Activated CD8-positive, alpha-beta memory T cell treated with anti-CD3 and anti-CD28 coated beads, Interleukin-2, amount 50 U/mL, for 24 hours (primary cell): ENCODE measurements around the gene MPND.

Source experiments
- DNase-seq: peaks from one replicate; pipeline ENCODE4 v3.0.0-alpha.2; 2020; ENCODE audit errors: extremely low read depth

Gene MPND

GRCh38 chr19:4366666-4367335, 23.4 kb downstream of the MPND start:
- DNase-seq, result no peak

GRCh38 chr19:4367336-4367723, 24.0 kb downstream of the MPND start:
- DNase-seq, result no peak

GRCh38 chr19:4367781-4368127, 24.4 kb downstream of the MPND start:
- DNase-seq, result no peak

- no peak for DNase-seq
These were observed 24.9 kb downstream of the MPND start for GRCh38 chr19:4368128-4368820.

GRCh38 chr19:4369109-4369887, 25.9 kb downstream of the MPND start:
- DNase-seq, result peak; percentile 29

GRCh38 chr19:4369888-4370260, 26.5 kb downstream of the MPND start:
- DNase-seq, result peak; percentile 36

- no peak for DNase-seq
These were observed 27.2 kb downstream of the MPND start for GRCh38 chr19:4370418-4371041.

- no peak for DNase-seq
These were observed 28.1 kb downstream of the MPND start for GRCh38 chr19:4371247-4372164.

GRCh38 chr19:4372165-4373012, 29.0 kb downstream of the MPND start:
- no peak for DNase-seq

GRCh38 chr19:4373013-4373367, 29.6 kb downstream of the MPND start:
- no peak for DNase-seq

- no peak for DNase-seq
These were observed 30.5 kb downstream of the MPND start for GRCh38 chr19:4373601-4374497.

- no peak for DNase-seq
These were observed 31.3 kb downstream of the MPND start for GRCh38 chr19:4374498-4375163.

GRCh38 chr19:4375164-4376027, 32.0 kb downstream of the MPND start:
- no peak for DNase-seq

GRCh38 chr19:4376028-4376670, 32.8 kb downstream of the MPND start:
- no peak for DNase-seq

- no peak for DNase-seq
These were observed 33.3 kb downstream of the MPND start for GRCh38 chr19:4376671-4376990.

GRCh38 chr19:4376991-4377781, 33.8 kb downstream of the MPND start:
- DNase-seq, result no peak

GRCh38 chr19:4378886-4379285, 35.5 kb downstream of the MPND start:
- DNase-seq, result no peak
